Gastrocnemius medialis (tissue), 4 donors: ENCODE results near the gene CBL.
"Not testable (repeated sequence)": the region's sequence is repeated elsewhere in the genome, so short reads cannot be mapped to it uniquely, and the experiment has no call there.

Source experiments
- CTCF ChIP-seq, 5 experiments: fragments of 450-650 bp in 3 of 5; fragments of 200-600 bp in 2 of 5; sonication (generic) in 2 of 5; IDR thresholded peaks in 4 of 5; conservative IDR thresholded peaks in 1 of 5; 1 replicate in 4 of 5; 2 replicates in 1 of 5; pipeline ENCODE4 v1.5.1; 2016 to 2019; ENCODE audit warnings: antibody characterized with exemption in 5 of 5, mild to moderate bottlenecking in 3 of 5, moderate library complexity in 3 of 5
- POLR2A ChIP-seq, 2 donors: fragments of 450-650 bp; IDR thresholded peaks; one replicate each; pipeline ENCODE4 v1.6.1; 2017; ENCODE audit warnings: antibody characterized with exemption in 2 of 2, mild to moderate bottlenecking in 2 of 2, moderate library complexity in 2 of 2

- not testable (repeated sequence) for TF ChIP-seq POLR2A (IDR thresholded peaks at IDR 0.05); CTCF (IDR thresholded peaks at IDR 0.05 in 4 of 5, conservative IDR thresholded peaks at IDR 0.05 in 1 of 5)
These were observed 21.7 kb upstream of the CBL start for GRCh38 chr11:119184399-119184798.
